ENCODE results near the gene MC2R.

DNA sequence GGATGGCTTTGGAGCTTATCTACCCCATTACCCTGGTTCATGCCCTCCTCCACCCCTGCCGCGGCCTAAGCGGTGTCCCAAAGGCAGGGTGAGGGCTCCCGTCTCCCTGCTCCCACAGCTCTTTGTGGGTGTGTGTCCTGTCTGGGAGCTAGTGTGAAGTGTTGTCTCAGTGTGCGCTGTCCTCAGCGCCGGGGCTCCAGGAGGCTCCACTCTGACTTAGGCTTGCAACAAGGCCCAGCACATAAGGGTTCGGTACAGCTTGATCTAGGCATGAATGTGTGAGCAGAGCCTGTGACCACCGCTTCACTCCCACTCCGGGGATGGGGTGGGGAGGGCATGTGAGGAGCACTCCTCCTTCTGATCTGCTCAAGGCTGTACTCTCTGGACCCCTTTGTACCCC, 1.2 kb downstream of the MC2R start:
- TF ChIP-seq TAF1 (IDR thresholded peaks at IDR 0.05; ENCODE audit: low read depth) (no peak), EZH2 (IDR thresholded peaks at IDR 0.05; ENCODE audit: borderline replicate concordance, insufficient read depth, low read length, poor library complexity, severe bottlenecking) (no peak), RAD21 (conservative IDR thresholded peaks at IDR 0.05) (no peak), EP300 (conservative IDR thresholded peaks at IDR 0.05; ENCODE audit: poor library complexity, severe bottlenecking) (no peak), SMC3 (conservative IDR thresholded peaks at IDR 0.05; ENCODE audit: poor library complexity) (no peak), POLR2AphosphoS5 (IDR thresholded peaks at IDR 0.05) (no peak), MXI1 (conservative IDR thresholded peaks at IDR 0.05; ENCODE audit: poor library complexity, severe bottlenecking) (no peak)
- TF ChIP-seq, protein P1, sequence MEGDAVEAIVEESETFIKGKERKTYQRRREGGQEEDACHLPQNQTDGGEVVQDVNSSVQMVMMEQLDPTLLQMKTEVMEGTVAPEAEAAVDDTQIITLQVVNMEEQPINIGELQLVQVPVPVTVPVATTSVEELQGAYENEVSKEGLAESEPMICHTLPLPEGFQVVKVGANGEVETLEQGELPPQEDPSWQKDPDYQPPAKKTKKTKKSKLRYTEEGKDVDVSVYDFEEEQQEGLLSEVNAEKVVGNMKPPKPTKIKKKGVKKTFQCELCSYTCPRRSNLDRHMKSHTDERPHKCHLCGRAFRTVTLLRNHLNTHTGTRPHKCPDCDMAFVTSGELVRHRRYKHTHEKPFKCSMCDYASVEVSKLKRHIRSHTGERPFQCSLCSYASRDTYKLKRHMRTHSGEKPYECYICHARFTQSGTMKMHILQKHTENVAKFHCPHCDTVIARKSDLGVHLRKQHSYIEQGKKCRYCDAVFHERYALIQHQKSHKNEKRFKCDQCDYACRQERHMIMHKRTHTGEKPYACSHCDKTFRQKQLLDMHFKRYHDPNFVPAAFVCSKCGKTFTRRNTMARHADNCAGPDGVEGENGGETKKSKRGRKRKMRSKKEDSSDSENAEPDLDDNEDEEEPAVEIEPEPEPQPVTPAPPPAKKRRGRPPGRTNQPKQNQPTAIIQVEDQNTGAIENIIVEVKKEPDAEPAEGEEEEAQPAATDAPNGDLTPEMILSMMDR (IDR thresholded peaks at IDR 0.05; ENCODE audit: poor library complexity, severe bottlenecking): no peak
- TF ChIP-seq, protein P2, sequence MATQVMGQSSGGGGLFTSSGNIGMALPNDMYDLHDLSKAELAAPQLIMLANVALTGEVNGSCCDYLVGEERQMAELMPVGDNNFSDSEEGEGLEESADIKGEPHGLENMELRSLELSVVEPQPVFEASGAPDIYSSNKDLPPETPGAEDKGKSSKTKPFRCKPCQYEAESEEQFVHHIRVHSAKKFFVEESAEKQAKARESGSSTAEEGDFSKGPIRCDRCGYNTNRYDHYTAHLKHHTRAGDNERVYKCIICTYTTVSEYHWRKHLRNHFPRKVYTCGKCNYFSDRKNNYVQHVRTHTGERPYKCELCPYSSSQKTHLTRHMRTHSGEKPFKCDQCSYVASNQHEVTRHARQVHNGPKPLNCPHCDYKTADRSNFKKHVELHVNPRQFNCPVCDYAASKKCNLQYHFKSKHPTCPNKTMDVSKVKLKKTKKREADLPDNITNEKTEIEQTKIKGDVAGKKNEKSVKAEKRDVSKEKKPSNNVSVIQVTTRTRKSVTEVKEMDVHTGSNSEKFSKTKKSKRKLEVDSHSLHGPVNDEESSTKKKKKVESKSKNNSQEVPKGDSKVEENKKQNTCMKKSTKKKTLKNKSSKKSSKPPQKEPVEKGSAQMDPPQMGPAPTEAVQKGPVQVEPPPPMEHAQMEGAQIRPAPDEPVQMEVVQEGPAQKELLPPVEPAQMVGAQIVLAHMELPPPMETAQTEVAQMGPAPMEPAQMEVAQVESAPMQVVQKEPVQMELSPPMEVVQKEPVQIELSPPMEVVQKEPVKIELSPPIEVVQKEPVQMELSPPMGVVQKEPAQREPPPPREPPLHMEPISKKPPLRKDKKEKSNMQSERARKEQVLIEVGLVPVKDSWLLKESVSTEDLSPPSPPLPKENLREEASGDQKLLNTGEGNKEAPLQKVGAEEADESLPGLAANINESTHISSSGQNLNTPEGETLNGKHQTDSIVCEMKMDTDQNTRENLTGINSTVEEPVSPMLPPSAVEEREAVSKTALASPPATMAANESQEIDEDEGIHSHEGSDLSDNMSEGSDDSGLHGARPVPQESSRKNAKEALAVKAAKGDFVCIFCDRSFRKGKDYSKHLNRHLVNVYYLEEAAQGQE (IDR thresholded peaks at IDR 0.05; ENCODE audit: borderline replicate concordance): no peak
